H9 (cell line): ENCODE measurements around the gene CRISPLD2. TPM values are rescaled to one million over a fixed set of nuclear protein-coding genes. Genes with fewer than 3 reads are reported as not detected.

ENCODE experiments used
- DNase-seq: peaks from one replicate; pipeline ENCODE4 v3.0.0-alpha.2; 2017
- H2AFZ ChIP-seq: one replicate; pipeline ENCODE4 v1.6.1; 2013; ENCODE audit warnings: mild to moderate bottlenecking, low read length, control low read depth, moderate library complexity
- H2AK5ac ChIP-seq: 2 replicates; pipeline ENCODE4 v1.6.1; 2013; ENCODE audit warnings: low read length, control low read depth, mixed read lengths; ENCODE audit not compliant: insufficient read length
- H2BK120ac ChIP-seq: one replicate; pipeline ENCODE4 v1.6.1; 2013; ENCODE audit warnings: low read depth, mild to moderate bottlenecking, low read length, control low read depth, inconsistent platforms; ENCODE audit not compliant: poor library complexity, severe bottlenecking
- H2BK12ac ChIP-seq: 2 replicates; pipeline ENCODE4 v1.6.1; 2013; ENCODE audit warnings: low read length, control low read depth, mixed read lengths, low read depth; ENCODE audit not compliant: insufficient read length
- H2BK15ac ChIP-seq: 2 replicates; pipeline ENCODE4 v1.6.1; 2013; ENCODE audit warnings: low read depth, low read length, control low read depth
- H2BK20ac ChIP-seq: one replicate; pipeline ENCODE4 v1.6.1; 2013; ENCODE audit warnings: low read depth, mild to moderate bottlenecking, low read length, control low read depth, inconsistent platforms; ENCODE audit not compliant: poor library complexity, severe bottlenecking
- H2BK5ac ChIP-seq: 2 replicates; pipeline ENCODE4 v1.6.1; 2013; ENCODE audit warnings: low read length, control low read depth, mixed read lengths; ENCODE audit not compliant: insufficient read length
- H3K14ac ChIP-seq: 2 replicates; pipeline ENCODE4 v1.6.1; 2013; ENCODE audit warnings: low read length, control low read depth; ENCODE audit not compliant: insufficient read depth
- H3K18ac ChIP-seq: 2 replicates; pipeline ENCODE4 v1.6.1; 2013; ENCODE audit warnings: low read depth, mild to moderate bottlenecking, mixed read lengths, low read length, control low read depth; ENCODE audit not compliant: insufficient read length
- H3K23ac ChIP-seq: 2 replicates; pipeline ENCODE4 v1.6.1; 2013; ENCODE audit warnings: low read length, control low read depth, mixed read lengths, low read depth; ENCODE audit not compliant: insufficient read length
- H3K23me2 ChIP-seq: 2 replicates; pipeline ENCODE4 v1.6.1; 2013; ENCODE audit warnings: low read depth, mild to moderate bottlenecking, mixed read lengths, low read length, control low read depth; ENCODE audit not compliant: insufficient read length, poor library complexity, severe bottlenecking
- H3K27ac ChIP-seq: 2 replicates; pipeline ENCODE4 v1.5.1; 2013; ENCODE audit warnings: low read length, control low read depth, mixed read lengths, low read depth; ENCODE audit not compliant: insufficient read length
- H3K27me3 ChIP-seq: 2 replicates; pipeline ENCODE4 v1.6.1; 2013; ENCODE audit warnings: low read length, control low read depth, inconsistent platforms; ENCODE audit not compliant: insufficient read depth
- H3K4ac ChIP-seq: 2 replicates; pipeline ENCODE4 v1.6.1; 2013; ENCODE audit warnings: low read depth, mild to moderate bottlenecking, control low read depth, inconsistent platforms, low read length, moderate library complexity
- H3K4me1 ChIP-seq: 2 replicates; pipeline ENCODE4 v1.6.1; 2013; ENCODE audit warnings: low read length, control low read depth, inconsistent platforms; ENCODE audit not compliant: insufficient read depth
- H3K4me2 ChIP-seq: 2 replicates; pipeline ENCODE4 v1.6.1; 2013; ENCODE audit warnings: low read length, control low read depth, mixed read lengths; ENCODE audit not compliant: insufficient read length, insufficient read depth
- H3K56ac ChIP-seq: 2 replicates; pipeline ENCODE4 v1.6.1; 2013; ENCODE audit warnings: low read depth, mild to moderate bottlenecking, mixed read lengths, low read length, control low read depth; ENCODE audit not compliant: insufficient read length
- H3K79me1 ChIP-seq: 2 replicates; pipeline ENCODE4 v1.6.1; 2013; ENCODE audit warnings: low read depth, mild to moderate bottlenecking, moderate library complexity, low read length, control low read depth, inconsistent platforms; ENCODE audit not compliant: insufficient read depth, poor library complexity, severe bottlenecking
- H3K79me2 ChIP-seq: 2 replicates; pipeline ENCODE4 v1.6.1; 2013; ENCODE audit warnings: low read length, control low read depth, inconsistent platforms; ENCODE audit not compliant: insufficient read depth
- H3K9ac ChIP-seq: 2 replicates; pipeline ENCODE4 v1.6.1; 2013; ENCODE audit warnings: low read length, control low read depth, mixed read lengths; ENCODE audit not compliant: insufficient read length; ENCODE audit errors: extremely low read depth
- H3K9me3 ChIP-seq: one replicate; pipeline ENCODE4 v1.6.1; 2013; ENCODE audit warnings: low read depth, low read length, inconsistent platforms; ENCODE audit not compliant: control insufficient read depth
- H3T11ph ChIP-seq: one replicate; pipeline ENCODE4 v1.6.1; 2013; ENCODE audit warnings: mild to moderate bottlenecking, low read length, control low read depth, inconsistent platforms
- H4K20me1 ChIP-seq: one replicate; pipeline ENCODE4 v1.6.1; 2013; ENCODE audit not compliant: control insufficient read depth, insufficient read length, insufficient read depth
- H4K5ac ChIP-seq: 2 replicates; pipeline ENCODE4 v1.6.1; 2013; ENCODE audit warnings: low read depth, mild to moderate bottlenecking, mixed read lengths, low read length, control low read depth; ENCODE audit not compliant: insufficient read length
- H4K8ac ChIP-seq: replicated peaks from 2 replicates; pipeline ENCODE4 v1.6.1; 2013; ENCODE audit warnings: low read length, control low read depth, mixed read lengths, low read depth; ENCODE audit not compliant: insufficient read length
- H4K91ac ChIP-seq: 2 replicates; pipeline ENCODE4 v1.6.1; 2013; ENCODE audit warnings: low read depth, mild to moderate bottlenecking, moderate library complexity, mixed read lengths, low read length, control low read depth; ENCODE audit not compliant: insufficient read length
- H3K27ac Mint-ChIP-seq, 3 experiments: 2 replicates in 2 of 3; 3 replicates in 1 of 3; pipeline ENCODE4 v1.8.0; 2020 to 2021; ENCODE audit warnings: mixed read lengths in 3 of 3, mild to moderate bottlenecking in 1 of 3, moderate library complexity in 1 of 3
- H3K27me3 Mint-ChIP-seq: 2 replicates; pipeline ENCODE4 v1.8.0; 2021; ENCODE audit warnings: low read depth, mild to moderate bottlenecking, moderate library complexity, mixed read lengths
- H3K36me3 Mint-ChIP-seq, 3 experiments: 2 replicates in 2 of 3; 3 replicates in 1 of 3; pipeline ENCODE4 v1.8.0; 2020 to 2021; ENCODE audit warnings: low read depth in 3 of 3, mixed read lengths in 3 of 3; ENCODE audit not compliant: insufficient read depth in 1 of 3
- H3K4me1 Mint-ChIP-seq, 2 experiments: 2 replicates each; pipeline ENCODE4 v1.8.0; 2020; ENCODE audit warnings: mixed read lengths in 2 of 2
- H3K4me3 Mint-ChIP-seq, 2 experiments: 2 replicates in 1 of 2; 3 replicates in 1 of 2; pipeline ENCODE4 v1.8.0; 2020 to 2021; ENCODE audit warnings: mild to moderate bottlenecking in 2 of 2, mixed read lengths in 2 of 2, moderate library complexity in 1 of 2
- H3K9me3 Mint-ChIP-seq, 2 experiments: 2 replicates in 1 of 2; 3 replicates in 1 of 2; pipeline ENCODE4 v1.8.0; 2020; ENCODE audit warnings: mild to moderate bottlenecking in 2 of 2, mixed read lengths in 2 of 2, moderate library complexity in 1 of 2
- CTCF ChIP-seq: fragments of 200-600 bp; sonication (generic); conservative IDR thresholded peaks from 3 replicates; pipeline ENCODE4 v1.8.0; 2021; ENCODE audit warnings: antibody characterized with exemption, mild to moderate bottlenecking
- WGBS: extraction: QIAGEN DNeasy Blood & Tissue Kit; methylation state at CpG from one replicate; pipeline ENCODE4 v1.1.7; 2013; ENCODE audit warnings: missing lambda C conversion rate, low lambda C conversion rate, mixed read lengths; ENCODE audit not compliant: insufficient read length; ENCODE audit errors: extremely low coverage; 5-methylcytosine and 5-hydroxymethylcytosine counted together
- total RNA-seq: library from RNA; stranded (reverse); gene quantifications from 2 replicates; pipeline ENCODE4 v1.2.1, GENCODE V29; 2021

CRISPLD2 gene
- total RNA-seq, 1 experiment from 2014 or later, result 2.3 TPM

- Histone ChIP-seq H2BK20ac (no peak overlapping the region), H2BK15ac (no peak overlapping the region), H3K79me2 (no peaks in the 10 kb centered on the region), H3K23me2 (no peaks in the 10 kb centered on the region), H3K4me1 (peaks cover 14% of the 10 kb centered on the region), H2AK5ac (no peak overlapping the region), H3K18ac (no peak overlapping the region), H3K27me3 (no peaks in the 10 kb centered on the region), H3K14ac (no peak overlapping the region), H4K8ac (no peak overlapping the region), H2BK12ac (no peak overlapping the region), H3K23ac (no peak overlapping the region), H3K4ac (no peak overlapping the region), H3K27ac (no peak overlapping the region), H2BK120ac (no peak overlapping the region), H3K4me2 (no peak overlapping the region), H2AFZ (no peak overlapping the region), H3K56ac (no peak overlapping the region), H3K9me3 (no peaks in the 10 kb centered on the region), H3T11ph (no peak overlapping the region), H4K91ac (no peak overlapping the region), H3K9ac (no peak overlapping the region), H4K5ac (no peak overlapping the region), H3K79me1 (no peaks in the 10 kb centered on the region), H4K20me1 (no peaks in the 10 kb centered on the region), H2BK5ac (no peak overlapping the region)
- WGBS, result no CpG with 5 or more reads among the region's 9 CpGs
- DNase-seq, result peak; percentile 34
- Mint-ChIP-seq H3K27me3 (no peaks in the 10 kb centered on the region), H3K4me3 (no peak overlapping the region; a peak in 1 of 5 replicates), H3K9me3 (no peaks in the 10 kb centered on the region), H3K4me1 (peaks cover 42 to 45% of the 10 kb centered on the region in 2 experiments), H3K27ac (peak overlapping the region in 2 of 3 experiments; percentile 61 to 80; a peak in 1 of 7 replicates), H3K36me3 (peaks cover 0 to 6% (median 0%) of the 10 kb centered on the region in 3 experiments; a peak in 1 of 7 replicates)
- no peak for TF ChIP-seq CTCF
These were observed 65.6 kb downstream of the CRISPLD2 start for GRCh38 chr16:84885342-84885910.
